ENCODE data around the gene VWCE.

DNA sequence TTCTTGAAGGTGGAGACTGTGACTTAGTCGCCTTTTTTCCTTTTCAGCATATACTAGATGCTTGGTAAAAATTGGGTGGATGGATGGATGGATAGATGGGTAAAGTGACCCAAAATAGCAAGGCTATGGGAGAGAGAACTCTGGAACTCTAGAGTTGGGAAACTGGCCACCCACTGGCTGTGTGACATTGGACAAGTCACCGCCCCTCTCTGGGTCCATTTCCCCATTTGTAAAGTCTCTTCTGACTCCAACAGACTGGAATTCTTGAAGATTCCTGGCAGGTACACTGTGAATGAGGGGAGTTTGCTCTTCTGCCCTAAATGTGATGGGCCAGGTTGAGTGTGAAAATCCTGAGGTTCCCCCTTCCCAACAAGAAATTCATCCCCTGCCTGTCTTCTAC, 45.9 kb upstream of the VWCE start:
- TF ChIP-seq, protein P1, sequence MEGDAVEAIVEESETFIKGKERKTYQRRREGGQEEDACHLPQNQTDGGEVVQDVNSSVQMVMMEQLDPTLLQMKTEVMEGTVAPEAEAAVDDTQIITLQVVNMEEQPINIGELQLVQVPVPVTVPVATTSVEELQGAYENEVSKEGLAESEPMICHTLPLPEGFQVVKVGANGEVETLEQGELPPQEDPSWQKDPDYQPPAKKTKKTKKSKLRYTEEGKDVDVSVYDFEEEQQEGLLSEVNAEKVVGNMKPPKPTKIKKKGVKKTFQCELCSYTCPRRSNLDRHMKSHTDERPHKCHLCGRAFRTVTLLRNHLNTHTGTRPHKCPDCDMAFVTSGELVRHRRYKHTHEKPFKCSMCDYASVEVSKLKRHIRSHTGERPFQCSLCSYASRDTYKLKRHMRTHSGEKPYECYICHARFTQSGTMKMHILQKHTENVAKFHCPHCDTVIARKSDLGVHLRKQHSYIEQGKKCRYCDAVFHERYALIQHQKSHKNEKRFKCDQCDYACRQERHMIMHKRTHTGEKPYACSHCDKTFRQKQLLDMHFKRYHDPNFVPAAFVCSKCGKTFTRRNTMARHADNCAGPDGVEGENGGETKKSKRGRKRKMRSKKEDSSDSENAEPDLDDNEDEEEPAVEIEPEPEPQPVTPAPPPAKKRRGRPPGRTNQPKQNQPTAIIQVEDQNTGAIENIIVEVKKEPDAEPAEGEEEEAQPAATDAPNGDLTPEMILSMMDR (IDR thresholded peaks at IDR 0.05): no peak
- no peak for TF ChIP-seq POLR2A (IDR thresholded peaks at IDR 0.05)

All from heart left ventricle (tissue), 13 donors.